DMS114 treated with DMSO at 0.1 percent for 48 hours (cell line): Measurements from ENCODE around the gene TRAPPC3L.

Experiments used
- DNase-seq: peaks from one replicate; lab custom pipeline; 2025; ENCODE audit not compliant: unreplicated experiment; lab: John Stamatoyannopoulos, UW

The TRAPPC3L gene

GRCh38 chr6:116545651-116546050 is at the start of gene TRAPPC3L:
TSS of gene TRAPPC3L (minus strand) at chr6:116545684. CDS start at chr6:116545514, 170 bp downstream.
- no peak for DNase-seq

GRCh38 chr6:116595247-116595646 is 49.8 kb upstream of the TRAPPC3L start:
- DNase-seq: no peak

GRCh38 chr6:116586738-116587137 is 41.3 kb upstream of the TRAPPC3L start:
- DNase-seq: no peak

GRCh38 chr6:116586276-116586675 is 40.8 kb upstream of the TRAPPC3L start:
- DNase-seq: no peak

- no peak for DNase-seq
These were observed 34.7 kb upstream of the TRAPPC3L start for GRCh38 chr6:116580198-116580597.

- no peak for DNase-seq
These were observed 33.7 kb upstream of the TRAPPC3L start for GRCh38 chr6:116579143-116579542.

GRCh38 chr6:116578335-116578734 is 32.9 kb upstream of the TRAPPC3L start:
- DNase-seq: no peak

- no peak for DNase-seq
These were observed 32.0 kb upstream of the TRAPPC3L start for GRCh38 chr6:116577486-116577885.

- DNase-seq: no peak
These were observed 29.7 kb upstream of the TRAPPC3L start for GRCh38 chr6:116575227-116575626.

GRCh38 chr6:116572162-116572561 is 26.7 kb upstream of the TRAPPC3L start:
- DNase-seq: no peak

- no peak for DNase-seq
These were observed 26.2 kb upstream of the TRAPPC3L start for GRCh38 chr6:116571683-116572000.

- DNase-seq: peak; percentile 95
These were observed 25.6 kb upstream of the TRAPPC3L start, which contains the start of gene RWDD1 for GRCh38 chr6:116570856-116571682. TSS of gene RWDD1 (plus strand) at chr6:116571504. CDS start at chr6:116571583, 79 bp downstream.

- no peak for DNase-seq
These were observed 23.6 kb upstream of the TRAPPC3L start for GRCh38 chr6:116568821-116569755.

- no peak for DNase-seq
These were observed 22.6 kb upstream of the TRAPPC3L start for GRCh38 chr6:116568111-116568510.

- DNase-seq: no peak
These were observed 19.7 kb upstream of the TRAPPC3L start for GRCh38 chr6:116564921-116565872.

GRCh38 chr6:116564311-116564710 is 18.8 kb upstream of the TRAPPC3L start:
- DNase-seq: no peak

- no peak for DNase-seq
These were observed 18.3 kb upstream of the TRAPPC3L start for GRCh38 chr6:116563830-116564229.

- no peak for DNase-seq
These were observed 17.1 kb upstream of the TRAPPC3L start for GRCh38 chr6:116562614-116563013.

- no peak for DNase-seq
These were observed 16.5 kb upstream of the TRAPPC3L start for GRCh38 chr6:116562019-116562403.

- peak; percentile 71 for DNase-seq
These were observed 16.0 kb upstream of the TRAPPC3L start for GRCh38 chr6:116561377-116562018.
